Brain microvascular endothelial cell (primary cell): ENCODE data around the gene TMEM117.

Source experiments
- DNase-seq: peaks from one replicate; pipeline ENCODE4 v3.0.0-alpha.2; 2020
- H3K27ac ChIP-seq: fragments of 250-450 bp; sonication (Bioruptor Pico); 2 replicates; pipeline ENCODE4 v1.5.1; 2020; ENCODE audit warnings: mild to moderate bottlenecking, moderate library complexity
- H3K27me3 ChIP-seq: fragments of 250-450 bp; sonication (Bioruptor Pico); replicated peaks from 2 replicates; pipeline ENCODE4 v1.5.1; 2020; ENCODE audit warnings: mild to moderate bottlenecking
- H3K36me3 ChIP-seq: fragments of 250-450 bp; sonication (Bioruptor Pico); replicated peaks from 2 replicates; pipeline ENCODE4 v1.5.1; 2020; ENCODE audit warnings: mild to moderate bottlenecking
- H3K4me3 ChIP-seq: 2 replicates; pipeline ENCODE4 v1.5.1; 2011; ENCODE audit warnings: low read depth, mild to moderate bottlenecking, control low read depth, low read length, moderate library complexity
- CTCF ChIP-seq: IDR thresholded peaks from 2 replicates; pipeline ENCODE4 v1.5.1; 2011; ENCODE audit warnings: low read depth, mild to moderate bottlenecking, moderate library complexity, low read length, control low read depth, inconsistent platforms; ENCODE audit errors: missing control alignments
- in situ Hi-C: cut with HindIII; loops from 2 replicates; pipeline ENCODE4 v1.10.0; 2017; ENCODE audit warnings: low sequenced_read_pairs, low pct_ligation_motif_present

The TMEM117 gene

GRCh38 chr12:43981726-43982125 lies 145.8 kb downstream of the TMEM117 start:
- H3K36me3 ChIP-seq: no peaks in the 10 kb centered on the region
- no peak overlapping the region for H3K4me3 ChIP-seq
- DNase-seq: no peak
- in situ Hi-C loops: no loop called here
- no peak for TF ChIP-seq CTCF
- H3K27me3 ChIP-seq: no peaks in the 10 kb centered on the region
- H3K27ac ChIP-seq: no peak overlapping the region

- TF ChIP-seq CTCF: no peak
- no peaks in the 10 kb centered on the region for H3K36me3 ChIP-seq
- no peak overlapping the region for H3K4me3 ChIP-seq
- DNase-seq: no peak
- in situ Hi-C loops: no loop called here
- H3K27me3 ChIP-seq: no peaks in the 10 kb centered on the region
- H3K27ac ChIP-seq: no peak overlapping the region
Observed at GRCh38 chr12:43982544-43982943, 146.7 kb downstream of the TMEM117 start.

- Histone ChIP-seq H3K4me3 (no peak overlapping the region), H3K27me3 (no peaks in the 10 kb centered on the region), H3K36me3 (no peaks in the 10 kb centered on the region), H3K27ac (no peak overlapping the region)
- in situ Hi-C loops: no loop called here
- no peak for DNase-seq
- no peak for TF ChIP-seq CTCF
Observed at GRCh38 chr12:43988838-43989560, 153.1 kb downstream of the TMEM117 start.

GRCh38 chr12:43992856-43993255 lies 157.0 kb downstream of the TMEM117 start:
- H3K4me3 ChIP-seq: no peak overlapping the region
- H3K27me3 ChIP-seq: no peaks in the 10 kb centered on the region
- H3K36me3 ChIP-seq: no peaks in the 10 kb centered on the region
- TF ChIP-seq CTCF: no peak
- in situ Hi-C loops: no loop called here
- no peak overlapping the region for H3K27ac ChIP-seq
- no peak for DNase-seq

GRCh38 chr12:44000309-44000952 lies 164.6 kb downstream of the TMEM117 start:
- no peak overlapping the region for H3K4me3 ChIP-seq
- H3K27ac ChIP-seq: no peak overlapping the region
- no peaks in the 10 kb centered on the region for H3K36me3 ChIP-seq
- in situ Hi-C loops: no loop called here
- DNase-seq: peak; percentile 41
- peak; percentile 83 for TF ChIP-seq CTCF
- no peaks in the 10 kb centered on the region for H3K27me3 ChIP-seq
